Smooth muscle cell (in vitro differentiated cells): ENCODE measurements around the gene TNFRSF14. TPM values are rescaled to one million over a fixed set of nuclear protein-coding genes. Genes with fewer than 3 reads are reported as not detected.

Experiments
- DNase-seq: peaks from one replicate; lab custom pipeline; 2025; ENCODE audit not compliant: unreplicated experiment; lab: John Stamatoyannopoulos, UW
- H2AFZ ChIP-seq: fragments of 200-600 bp; sonication (generic); 2 replicates; pipeline ENCODE4 v1.6.0; 2016; ENCODE audit warnings: antibody characterized with exemption, low read depth, mild to moderate bottlenecking
- H3F3A ChIP-seq: fragments of 200-600 bp; sonication (generic); 2 replicates; pipeline ENCODE4 v1.6.0; 2017; ENCODE audit warnings: antibody characterized with exemption, low read depth
- H3K27ac ChIP-seq: fragments of 200-600 bp; sonication (generic); 2 replicates; pipeline ENCODE4 v1.5.1; 2016; ENCODE audit warnings: low read depth, mild to moderate bottlenecking
- H3K27me3 ChIP-seq: fragments of 200-600 bp; sonication (generic); 2 replicates; pipeline ENCODE4 v1.6.1; 2016; ENCODE audit warnings: low read depth, mild to moderate bottlenecking
- H3K36me3 ChIP-seq: fragments of 200-600 bp; sonication (generic); 2 replicates; pipeline ENCODE4 v1.5.1; 2016; ENCODE audit warnings: low read depth
- H3K4me1 ChIP-seq: fragments of 200-600 bp; sonication (generic); 2 replicates; pipeline ENCODE4 v1.5.1; 2016; ENCODE audit warnings: low read depth
- H3K4me2 ChIP-seq: fragments of 200-600 bp; sonication (generic); 2 replicates; pipeline ENCODE4 v1.6.0; 2016; ENCODE audit warnings: mild to moderate bottlenecking
- H3K4me3 ChIP-seq: fragments of 200-600 bp; sonication (generic); 2 replicates; pipeline ENCODE4 v1.5.1; 2016; ENCODE audit warnings: mild to moderate bottlenecking
- H3K79me2 ChIP-seq: fragments of 200-600 bp; sonication (generic); 2 replicates; pipeline ENCODE4 v1.6.0; 2016; ENCODE audit warnings: low read depth, mild to moderate bottlenecking
- H3K9ac ChIP-seq: fragments of 200-600 bp; sonication (generic); 2 replicates; pipeline ENCODE4 v1.6.0; 2016; ENCODE audit warnings: low read depth
- H3K9me3 ChIP-seq: fragments of 200-600 bp; sonication (generic); replicated peaks from 2 replicates; pipeline ENCODE4 v1.5.1; 2016; ENCODE audit warnings: low read depth
- H4K20me1 ChIP-seq: fragments of 200-600 bp; sonication (generic); 2 replicates; pipeline ENCODE4 v1.6.0; 2016; ENCODE audit warnings: low read depth
- WGBS: methylation state at CpG from one replicate; pipeline ENCODE4 v1.1.7; 2016; ENCODE audit warnings: low lambda C conversion rate; 5-methylcytosine and 5-hydroxymethylcytosine counted together
- polyA plus RNA-seq: library from polyadenylated mRNA; unstranded; fragments of >200 nt; fragmentation: Nextera tagmentation; extraction: Ambion mirVana; gene quantifications from 2 replicates; pipeline ENCODE4 v1.2.1, GENCODE V29; 2016
- total RNA-seq: library from RNA; depleted of rRNA; stranded (reverse); fragments of >200 nt; gene quantifications from 2 replicates; pipeline ENCODE4 v1.2.3, GENCODE V29; 2014
- TF ChIP-seq, protein P1 (sequence below): fragments of 200-600 bp; sonication (generic); IDR thresholded peaks from 2 replicates; pipeline ENCODE4 v1.5.1; 2017; ENCODE audit warnings: borderline replicate concordance, mild to moderate bottlenecking, antibody characterized with exemption; ENCODE audit not compliant: insufficient read depth, poor library complexity, severe bottlenecking

TNFRSF14 gene
- total and polyA plus RNA-seq, 2 experiments from 2014 or later = not detected

DNA sequence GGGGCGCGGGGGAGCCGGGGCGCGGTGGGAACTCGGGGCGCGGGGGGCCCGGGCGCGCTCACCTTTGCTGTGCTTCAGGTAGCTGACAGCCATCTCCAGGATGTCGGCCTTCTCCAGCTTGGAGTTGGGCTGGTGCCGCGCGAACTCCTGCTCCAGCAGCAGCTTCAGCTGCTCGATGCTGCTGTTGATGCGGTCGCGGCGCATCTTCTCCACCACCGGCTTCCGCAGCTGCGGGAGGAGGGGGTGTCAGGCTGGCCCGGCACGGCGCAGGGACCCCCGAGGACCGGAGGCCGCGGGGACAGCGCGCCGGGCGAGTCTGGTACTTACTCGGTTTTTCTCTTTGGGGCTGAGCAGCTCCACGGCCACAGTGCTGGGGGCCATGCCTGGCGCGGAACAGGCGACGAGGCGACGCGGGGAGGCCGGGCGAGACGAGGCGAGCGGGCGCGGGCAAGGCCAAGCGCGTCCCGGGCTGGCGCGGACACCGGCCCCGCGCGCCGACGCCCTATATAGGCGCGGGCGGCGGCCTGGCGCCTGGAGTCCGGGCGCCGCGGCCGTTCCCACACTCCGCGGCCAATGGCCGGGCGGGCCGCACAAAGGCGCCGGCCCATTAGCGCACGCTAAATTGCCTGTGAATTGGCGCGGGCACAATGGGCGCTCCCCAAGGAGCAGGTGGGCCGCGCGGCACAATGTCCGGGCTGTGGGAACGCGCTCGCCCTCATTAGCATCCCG lies 26.2 kb upstream of the TNFRSF14 start, which contains the start of gene HES5:
Gene HES5 (minus strand): TSS at position 480 of the 729 bp plus-strand sequence. CDS start 99 bp downstream, at position 381.
- TF ChIP-seq, protein P1, sequence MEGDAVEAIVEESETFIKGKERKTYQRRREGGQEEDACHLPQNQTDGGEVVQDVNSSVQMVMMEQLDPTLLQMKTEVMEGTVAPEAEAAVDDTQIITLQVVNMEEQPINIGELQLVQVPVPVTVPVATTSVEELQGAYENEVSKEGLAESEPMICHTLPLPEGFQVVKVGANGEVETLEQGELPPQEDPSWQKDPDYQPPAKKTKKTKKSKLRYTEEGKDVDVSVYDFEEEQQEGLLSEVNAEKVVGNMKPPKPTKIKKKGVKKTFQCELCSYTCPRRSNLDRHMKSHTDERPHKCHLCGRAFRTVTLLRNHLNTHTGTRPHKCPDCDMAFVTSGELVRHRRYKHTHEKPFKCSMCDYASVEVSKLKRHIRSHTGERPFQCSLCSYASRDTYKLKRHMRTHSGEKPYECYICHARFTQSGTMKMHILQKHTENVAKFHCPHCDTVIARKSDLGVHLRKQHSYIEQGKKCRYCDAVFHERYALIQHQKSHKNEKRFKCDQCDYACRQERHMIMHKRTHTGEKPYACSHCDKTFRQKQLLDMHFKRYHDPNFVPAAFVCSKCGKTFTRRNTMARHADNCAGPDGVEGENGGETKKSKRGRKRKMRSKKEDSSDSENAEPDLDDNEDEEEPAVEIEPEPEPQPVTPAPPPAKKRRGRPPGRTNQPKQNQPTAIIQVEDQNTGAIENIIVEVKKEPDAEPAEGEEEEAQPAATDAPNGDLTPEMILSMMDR = no peak
- Histone ChIP-seq H3F3A (no peaks in the 10 kb centered on the region), H3K27ac (no peak within 1 kb of the TSS), H3K9me3 (no peaks in the 10 kb centered on the region), H3K4me1 (peaks cover 41% of the 10 kb centered on the region), H3K36me3 (no peaks in the 10 kb centered on the region), H3K4me3 (peak within 1 kb of the TSS; percentile 30), H3K4me2 (peak within 1 kb of the TSS; percentile 85), H3K9ac (no peak within 1 kb of the TSS), H3K79me2 (peaks cover 11% of the 10 kb centered on the region), H3K27me3 (peaks cover 51% of the 10 kb centered on the region), H4K20me1 (peaks cover 11% of the 10 kb centered on the region), H2AFZ (no peak within 1 kb of the TSS)
- 4% methylated on average over 77 of the region's 91 CpGs for WGBS
- no peak for DNase-seq

DNA sequence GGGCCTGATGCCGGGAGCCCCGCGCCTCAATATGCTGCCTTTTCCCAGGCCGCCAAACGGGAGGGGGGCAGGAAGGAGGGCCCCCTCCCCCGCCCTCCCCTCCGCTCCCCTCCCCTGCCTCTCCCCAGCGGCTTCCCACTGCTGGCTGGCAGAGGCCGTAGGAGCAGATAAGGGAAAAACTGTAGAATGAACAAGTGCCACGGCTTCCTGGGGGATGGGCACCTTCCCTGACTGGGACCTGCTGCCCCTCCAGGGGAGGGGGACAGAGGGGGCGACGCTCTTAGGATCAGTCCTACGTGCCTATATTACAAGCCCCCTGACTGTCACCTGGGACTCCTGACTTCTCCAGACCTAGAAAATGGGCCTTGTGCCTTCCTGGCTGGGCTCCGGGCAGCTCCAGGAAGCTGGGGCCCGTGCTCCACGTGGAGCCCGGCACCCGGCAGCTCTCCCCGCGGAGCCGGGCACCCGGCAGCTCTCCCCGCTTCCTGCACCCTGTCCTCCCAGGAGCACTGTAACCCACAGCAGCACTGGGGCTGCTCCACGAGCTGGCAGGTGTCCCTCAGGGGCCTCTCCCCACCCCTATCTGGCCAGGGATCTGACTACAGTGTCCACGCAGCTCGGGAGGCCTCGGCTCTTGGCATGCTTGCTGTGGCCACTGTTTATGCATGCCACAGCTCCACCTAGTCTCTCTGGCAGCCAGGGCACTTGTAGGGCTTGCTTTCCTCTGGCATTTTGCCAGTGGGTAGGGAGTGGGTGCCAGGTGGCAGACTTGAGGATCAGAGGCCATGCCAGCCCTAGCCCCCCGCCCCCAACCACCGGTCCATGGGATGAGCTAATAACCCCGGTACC lies 25.4 kb upstream of the TNFRSF14 start:
- WGBS = 49% methylated on average over 28 of the region's 30 CpGs

DNA sequence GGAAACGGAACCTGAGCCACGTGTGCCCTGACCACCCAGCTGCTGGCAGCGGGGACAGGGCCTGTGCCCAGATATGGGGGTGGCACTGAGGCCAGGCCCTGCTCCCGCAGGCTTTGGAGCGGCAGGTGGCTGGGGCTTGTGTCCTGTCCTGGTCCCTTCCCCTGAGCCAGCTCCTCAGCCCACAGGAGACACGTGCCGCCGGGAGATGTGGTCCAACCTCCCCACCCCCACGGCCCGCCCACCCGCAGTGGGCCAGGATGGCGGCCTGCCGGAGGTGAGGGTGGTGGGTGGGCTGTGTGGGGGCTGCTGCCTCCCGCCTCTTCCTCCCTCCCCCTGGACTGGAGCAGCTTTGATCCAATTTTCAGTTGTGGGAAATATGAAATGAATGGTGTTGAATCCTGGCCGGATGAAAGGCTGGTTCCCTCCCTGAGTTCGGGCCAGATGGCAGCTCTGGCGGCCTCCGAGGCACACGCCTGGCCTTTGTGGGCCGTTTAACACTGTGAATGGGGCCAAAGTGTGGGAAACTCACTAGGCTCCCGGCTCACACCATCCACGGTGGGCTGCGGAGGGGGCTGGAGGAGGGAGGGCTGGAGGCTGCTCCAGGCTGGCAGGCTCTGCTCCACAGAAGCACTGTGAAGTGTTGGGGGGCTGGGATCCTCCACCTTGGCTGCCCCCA lies 23.5 kb upstream of the TNFRSF14 start:
- Histone ChIP-seq H3K27ac (peak overlapping the region; percentile 38), H3K4me1 (peaks cover 40% of the 10 kb centered on the region), H4K20me1 (no peaks in the 10 kb centered on the region), H3K4me3 (no peak overlapping the region), H2AFZ (no peak overlapping the region), H3K79me2 (no peaks in the 10 kb centered on the region), H3F3A (no peaks in the 10 kb centered on the region), H3K36me3 (no peaks in the 10 kb centered on the region), H3K4me2 (peak overlapping the region; percentile 57), H3K9ac (no peak overlapping the region), H3K27me3 (peaks cover 50% of the 10 kb centered on the region), H3K9me3 (no peaks in the 10 kb centered on the region)
- WGBS = 82% methylated on average over 12 of the region's 23 CpGs
- TF ChIP-seq, protein P1 = no peak
- no peak for DNase-seq

More for the DNA sequence above, 25.4 kb upstream of the TNFRSF14 start:
- Histone ChIP-seq H3K36me3 (no peaks in the 10 kb centered on the region), H3K4me3 (peak overlapping the region; percentile 30), H3K27ac (no peak overlapping the region), H3K9me3 (no peaks in the 10 kb centered on the region), H3K9ac (no peak overlapping the region), H3K27me3 (peaks cover 51% of the 10 kb centered on the region), H3F3A (no peaks in the 10 kb centered on the region), H3K79me2 (peaks cover 3% of the 10 kb centered on the region), H3K4me1 (peaks cover 42% of the 10 kb centered on the region), H4K20me1 (peaks cover 3% of the 10 kb centered on the region), H2AFZ (no peak overlapping the region), H3K4me2 (peak overlapping the region; percentile 85)
- DNase-seq = no peak
- TF ChIP-seq, protein P1 = no peak
